HUDEP-2 (cell line): ENCODE results near the gene PITPNM2.
"Not testable (repeated sequence)": the region's sequence is repeated elsewhere in the genome, so short reads cannot be mapped to it uniquely, and the experiment has no call there.

Experiments used
- DNase-seq, 76 experiments: peaks; one replicate each; lab custom pipeline; 2025; ENCODE audit not compliant: unreplicated experiment in 76 of 76; lab: John Stamatoyannopoulos, UW

PITPNM2 gene

DNA sequence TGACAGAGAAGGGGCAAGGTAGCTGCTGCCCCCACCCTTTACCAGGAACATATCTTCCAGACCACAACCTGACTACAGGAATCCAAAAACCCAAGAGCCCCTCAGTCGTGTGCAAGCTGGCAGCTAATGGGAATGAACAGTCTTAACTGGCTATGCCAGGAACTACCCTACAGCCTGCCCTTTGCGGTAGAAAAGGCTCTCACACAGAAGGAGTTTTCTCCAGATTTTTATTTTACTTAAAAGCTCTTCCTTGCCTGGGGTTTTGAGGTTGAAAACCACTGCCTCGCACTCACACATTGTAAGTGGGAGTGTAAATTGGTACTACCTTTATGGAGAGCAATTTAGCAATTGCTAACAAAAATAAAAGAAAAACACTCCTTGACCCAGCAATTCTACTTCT is 28.3 kb downstream of the PITPNM2 start:
- no peak for DNase-seq

DNA sequence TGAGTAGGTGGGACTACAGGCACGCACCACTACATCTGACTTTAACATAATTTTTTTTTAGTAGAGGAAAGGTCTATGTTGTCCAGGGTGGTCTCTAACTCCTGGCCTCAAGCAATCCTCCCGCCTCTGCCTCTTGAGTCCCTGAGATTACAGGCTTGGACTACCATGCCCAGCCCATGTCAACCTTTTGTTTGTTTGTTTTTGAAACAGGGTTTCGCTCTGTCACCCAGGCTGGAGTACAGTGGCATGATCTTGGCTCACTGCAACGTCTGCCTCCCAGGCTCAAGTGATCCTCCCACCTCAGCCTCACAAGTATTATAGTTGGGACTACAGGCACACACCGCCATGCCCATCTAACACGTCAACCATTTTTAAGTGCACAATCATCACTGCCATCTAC is 29.2 kb downstream of the PITPNM2 start:
- DNase-seq: no peak

DNA sequence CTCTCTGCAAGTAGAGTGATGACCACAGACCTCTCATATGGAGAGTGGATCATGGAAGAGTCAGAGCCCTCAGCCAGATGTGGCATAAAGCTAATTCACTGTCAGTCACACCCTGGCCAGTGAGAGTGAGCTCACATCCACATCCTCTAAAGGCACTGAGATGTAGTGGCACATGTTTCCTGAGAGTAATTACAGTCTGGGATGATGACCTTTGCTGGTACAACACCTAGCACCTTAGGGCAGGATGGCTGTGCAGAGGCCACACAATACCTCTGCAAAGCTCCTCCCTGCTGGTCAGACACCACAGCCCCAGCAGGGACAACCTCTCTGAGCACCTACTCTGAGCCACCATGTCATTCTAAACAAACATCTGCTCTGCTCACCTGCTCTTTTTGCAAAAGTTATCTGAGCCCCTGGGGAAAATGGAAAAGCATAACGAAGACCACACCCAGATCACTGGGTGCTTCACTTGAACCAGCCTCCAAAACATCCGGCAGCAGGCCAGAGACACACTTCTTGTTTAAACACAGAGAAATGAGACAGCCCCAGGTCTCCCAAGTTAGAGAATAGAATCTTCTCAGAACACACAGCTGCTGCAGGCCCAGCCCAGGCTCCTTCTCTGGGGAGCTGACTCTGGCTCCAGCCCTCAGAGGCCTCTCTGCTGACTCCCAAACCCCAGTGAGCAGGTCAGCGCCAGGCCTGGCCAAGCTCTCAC is 30.3 kb downstream of the PITPNM2 start:
- DNase-seq: peak in 1 of 76 experiments; percentile 17

DNA sequence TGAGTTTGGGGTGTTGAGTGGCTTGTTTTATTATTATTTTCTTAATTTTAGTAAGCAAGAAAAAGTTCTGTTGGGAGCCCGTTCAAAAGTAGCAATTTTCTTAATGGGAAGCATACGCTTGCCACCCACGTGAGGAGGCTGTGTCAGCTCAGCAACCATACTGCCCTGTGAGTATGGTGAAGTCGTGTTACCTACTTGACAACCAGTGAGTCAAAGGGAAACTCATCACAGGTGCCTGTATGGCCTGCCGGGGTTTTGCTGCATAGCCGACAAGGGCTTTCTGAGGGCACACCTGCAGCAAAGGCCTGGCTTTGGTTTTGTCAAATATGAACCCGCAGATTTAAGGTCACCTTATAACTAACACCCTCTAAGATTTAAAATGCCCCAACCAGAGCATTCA is 31.1 kb downstream of the PITPNM2 start:
- DNase-seq: no peak

DNA sequence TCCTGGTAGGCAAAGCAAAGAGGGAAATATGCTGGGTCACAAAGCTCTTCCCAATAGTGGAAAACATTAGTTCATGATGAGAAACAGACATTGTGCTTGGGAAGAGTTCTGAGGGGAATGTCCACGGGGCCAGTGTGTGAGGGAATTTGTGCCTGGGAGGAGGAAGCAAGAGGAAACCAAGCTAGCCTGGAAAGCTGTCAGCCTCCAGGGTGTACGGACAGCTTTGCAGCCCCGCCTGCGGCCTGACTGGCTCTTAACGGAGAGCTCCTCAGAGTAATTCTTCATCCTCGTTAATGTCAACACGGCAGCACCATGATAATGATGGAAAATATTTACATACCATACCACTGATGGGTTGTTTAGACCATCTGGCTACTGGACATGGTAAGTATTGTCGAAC is 32.4 kb downstream of the PITPNM2 start:
- DNase-seq: no peak

DNA sequence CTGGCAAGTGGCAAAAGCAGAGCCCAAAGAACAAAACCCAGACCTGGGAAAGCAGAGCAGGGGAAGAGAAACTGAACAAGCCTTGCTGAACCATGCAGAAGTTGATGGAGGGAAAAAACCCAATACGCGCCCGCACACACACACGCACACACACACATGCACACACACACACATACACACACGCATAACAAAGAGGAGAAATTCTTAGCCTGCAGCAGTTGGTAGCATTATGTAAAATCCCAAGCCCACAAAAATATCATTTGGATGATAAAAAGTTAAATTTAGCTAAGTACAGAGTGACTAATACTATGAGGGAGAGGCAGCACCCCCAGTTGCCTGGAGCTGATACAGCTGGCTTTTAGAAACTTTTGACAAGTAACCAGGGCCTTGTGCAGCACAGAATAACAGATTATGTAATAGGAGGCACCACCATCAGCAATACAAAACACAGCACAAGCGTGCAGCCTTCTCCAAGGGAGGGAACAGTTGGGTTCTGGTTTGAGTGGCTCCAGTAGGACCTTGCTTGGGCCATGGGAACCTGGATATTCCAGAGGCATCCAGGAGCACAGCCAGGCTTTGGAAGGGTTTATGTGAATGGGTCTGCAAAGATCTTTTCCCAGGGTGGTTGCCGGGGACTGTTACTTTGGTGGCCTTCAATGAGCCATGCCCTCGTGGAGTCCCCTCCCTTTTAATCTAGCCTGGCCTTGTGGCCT is 35.3 kb downstream of the PITPNM2 start:
- DNase-seq: no peak

DNA sequence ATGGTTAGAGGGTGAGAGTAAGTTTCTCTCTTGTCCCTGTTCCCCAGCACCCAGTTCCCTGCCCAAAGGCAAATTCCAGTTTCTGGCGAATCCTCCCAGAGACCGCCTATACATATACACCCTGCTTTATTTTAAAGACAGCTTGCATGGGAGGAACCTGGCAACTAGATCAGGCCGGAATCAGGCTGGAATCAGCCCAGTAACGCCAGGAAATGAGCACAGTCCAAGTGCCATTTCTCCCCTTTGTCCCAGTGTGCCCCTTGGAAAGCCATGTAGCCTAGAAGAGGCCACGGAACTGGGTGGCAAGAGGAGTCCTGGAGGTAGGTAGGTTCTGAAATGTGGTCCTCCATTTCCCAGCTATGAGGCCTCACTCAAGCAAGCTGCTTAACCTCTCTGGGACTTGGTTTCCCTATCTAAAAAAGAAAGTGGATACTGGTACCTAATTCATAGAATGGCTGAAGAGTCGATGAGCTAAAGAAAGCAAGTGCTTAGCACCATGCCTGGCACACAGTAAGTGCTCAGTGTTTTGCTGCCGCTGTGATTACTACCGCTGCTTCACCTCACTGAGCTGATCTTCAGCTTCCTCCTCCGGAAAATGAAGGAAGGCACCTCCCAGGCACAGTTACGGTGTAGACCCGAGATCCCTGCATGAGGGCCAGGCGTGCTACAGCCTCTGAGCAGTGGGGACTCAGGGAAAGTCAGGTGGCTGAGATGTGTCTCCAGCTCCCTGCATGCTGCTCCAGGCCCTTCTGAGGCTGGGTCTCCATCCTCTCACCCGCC is 36.4 kb downstream of the PITPNM2 start:
- DNase-seq: no peak

DNA sequence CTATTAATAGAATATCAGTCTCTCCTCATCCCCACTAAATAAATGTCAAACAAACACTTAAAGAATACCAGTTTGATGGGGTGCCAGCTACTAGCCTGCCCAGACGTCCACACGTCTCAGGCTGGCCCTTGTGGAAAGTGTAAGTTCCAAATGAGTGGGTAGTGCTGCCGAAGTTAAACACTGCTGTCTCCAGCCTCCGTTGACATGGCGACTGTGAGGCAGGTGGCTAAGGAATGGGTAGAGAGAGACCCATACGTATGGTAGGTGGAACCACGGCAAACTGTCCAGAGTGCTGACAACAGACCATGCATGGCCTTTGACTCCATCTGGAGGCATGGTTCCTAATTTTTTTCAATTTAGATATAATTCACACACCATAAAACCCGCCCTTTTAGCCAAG is 37.9 kb downstream of the PITPNM2 start:
- DNase-seq: no peak

DNA sequence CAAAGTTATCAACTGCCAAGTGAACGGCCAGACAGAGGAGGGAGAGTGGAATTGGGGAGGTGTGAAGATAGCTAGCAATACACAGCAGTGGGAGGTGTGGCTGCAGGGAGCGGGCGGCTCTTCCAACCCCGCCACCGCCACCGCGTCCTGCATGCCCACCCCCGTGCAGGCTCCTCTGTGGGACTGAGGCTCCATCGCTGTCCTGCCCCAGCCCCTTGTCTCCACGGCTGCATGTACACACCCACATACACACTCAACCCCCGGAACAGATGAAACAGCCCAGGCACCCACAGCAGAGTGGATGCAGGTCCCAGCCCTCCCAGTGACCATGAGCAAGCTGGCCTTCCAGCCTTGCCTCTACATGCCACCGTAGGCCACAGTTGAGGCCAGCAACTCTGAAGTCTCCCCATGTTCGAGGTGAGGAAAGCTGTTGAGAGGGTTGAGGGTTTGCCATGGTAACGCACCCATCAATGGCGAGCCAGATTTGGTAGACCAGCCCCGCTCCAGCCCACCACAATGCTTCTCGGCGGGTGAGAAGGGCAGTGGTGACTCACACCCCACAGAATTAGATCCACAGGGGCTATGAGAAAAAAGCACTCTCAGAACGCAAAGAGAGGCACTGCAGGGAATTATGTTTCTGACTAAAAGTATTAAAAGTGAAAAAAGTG is 39.3 kb downstream of the PITPNM2 start:
- no peak for DNase-seq

DNA sequence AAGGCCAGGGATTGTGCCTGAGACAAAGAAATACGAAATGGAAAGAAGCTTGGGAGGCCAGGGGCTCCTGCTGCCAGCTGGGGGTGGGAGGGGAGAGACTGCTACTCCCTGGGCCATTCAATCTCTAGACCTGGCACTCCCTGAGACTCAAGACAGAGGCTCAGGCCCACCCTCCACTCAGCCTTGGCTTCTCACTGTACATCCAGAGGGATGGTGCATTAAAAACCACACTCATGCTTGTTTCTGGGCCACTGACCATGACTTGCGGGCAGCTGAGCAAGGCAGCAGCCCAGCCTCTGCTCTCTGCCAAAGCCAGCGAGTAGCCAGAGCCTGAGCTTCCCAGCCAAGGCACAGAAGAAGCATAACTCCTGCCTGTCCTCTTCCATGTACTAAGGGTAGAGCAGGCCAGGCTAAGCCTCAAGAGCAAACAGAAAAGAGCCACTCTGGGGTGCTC is 41.5 kb downstream of the PITPNM2 start:
- DNase-seq: no peak

DNA sequence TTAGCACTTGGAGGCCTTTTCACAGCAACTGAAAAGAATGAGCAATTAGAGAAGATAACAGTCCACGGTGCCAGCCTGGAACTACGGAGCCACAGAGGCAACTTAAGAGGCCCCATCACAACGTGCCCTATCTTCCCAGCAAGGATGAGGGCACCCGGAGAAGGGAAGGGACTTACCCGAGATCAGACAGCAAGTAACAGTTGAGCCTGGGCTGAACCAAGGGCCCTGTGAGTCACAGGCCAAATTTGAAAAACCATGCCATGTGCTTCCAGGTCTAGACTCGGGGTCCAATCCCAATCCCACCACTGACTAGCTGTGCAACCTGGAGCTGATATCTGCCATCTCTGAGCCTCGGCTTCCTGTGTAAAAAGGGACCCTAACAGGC is 42.2 kb downstream of the PITPNM2 start:
- no peak for DNase-seq

DNA sequence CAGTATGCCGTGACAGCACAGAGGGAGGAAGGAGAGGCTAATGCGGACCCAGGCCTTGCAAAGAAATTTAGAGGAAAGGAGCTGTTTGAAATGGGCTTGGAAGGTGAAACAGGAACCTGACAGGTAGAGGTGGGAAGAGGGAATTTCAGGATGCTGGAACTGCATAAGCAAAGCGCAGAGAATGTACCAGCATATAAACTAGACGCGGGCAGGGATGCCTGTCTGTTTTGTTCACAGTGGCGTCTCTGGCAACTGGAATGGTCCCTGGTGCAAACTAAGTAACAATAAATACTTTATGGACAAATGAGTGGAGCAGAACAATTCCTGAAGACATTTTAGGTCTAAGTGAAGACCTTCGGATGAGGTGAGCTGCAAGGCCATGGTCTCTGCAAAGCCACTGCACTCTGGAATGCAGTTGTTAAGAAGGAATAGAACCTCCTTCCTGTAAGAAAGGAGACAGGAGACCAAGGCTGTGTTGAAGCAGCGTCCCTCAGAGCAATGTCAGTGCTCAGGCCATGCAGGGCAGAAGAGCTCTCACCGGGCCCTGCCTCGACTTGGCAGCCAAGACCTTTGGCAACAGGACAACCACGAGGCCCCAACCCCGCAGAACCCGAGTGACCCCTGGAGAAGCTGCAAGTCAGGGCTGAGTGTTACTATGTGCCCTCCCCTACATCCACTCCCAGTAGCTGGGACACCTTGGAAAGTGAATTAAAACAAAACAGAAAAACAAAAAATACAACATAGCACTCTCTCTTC is 42.8 kb downstream of the PITPNM2 start:
- no peak for DNase-seq

DNA sequence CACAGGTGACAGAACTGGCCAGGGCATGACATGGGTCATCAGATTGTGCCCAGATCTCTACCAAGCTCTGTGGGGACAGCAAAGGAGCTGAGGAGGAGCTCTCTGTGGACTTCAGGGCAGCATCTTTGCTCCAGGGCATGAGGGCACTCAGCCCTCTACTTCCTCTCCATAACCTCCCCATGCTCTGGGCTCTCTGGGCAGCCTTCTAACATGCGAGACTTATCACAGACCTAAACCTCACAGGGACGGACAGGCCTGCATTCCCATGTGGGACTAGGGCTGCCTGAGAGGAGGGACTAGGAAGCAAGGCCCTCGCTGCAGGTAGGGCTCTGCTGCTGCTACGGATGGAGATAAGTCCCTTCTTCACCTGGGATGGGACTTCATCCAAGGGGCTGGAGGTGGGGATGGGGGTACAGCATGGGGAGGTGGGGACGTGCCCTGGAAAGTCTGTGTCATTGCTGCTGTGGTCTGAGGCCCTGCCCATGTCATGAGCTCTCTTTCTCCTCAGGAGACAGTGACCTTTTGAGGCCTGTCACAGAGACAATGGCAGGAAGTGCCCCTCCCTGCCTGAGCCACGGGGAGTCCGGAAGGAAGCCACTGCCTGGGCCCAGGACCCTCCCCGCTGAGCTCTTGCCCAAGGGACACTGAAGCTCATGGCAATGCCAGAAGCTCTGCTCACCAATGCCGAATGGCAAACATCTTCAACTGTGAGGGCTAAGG is 44.1 kb downstream of the PITPNM2 start:
- peak in 18 of 76 experiments; percentile 8 to 59 (median 23) for DNase-seq

DNA sequence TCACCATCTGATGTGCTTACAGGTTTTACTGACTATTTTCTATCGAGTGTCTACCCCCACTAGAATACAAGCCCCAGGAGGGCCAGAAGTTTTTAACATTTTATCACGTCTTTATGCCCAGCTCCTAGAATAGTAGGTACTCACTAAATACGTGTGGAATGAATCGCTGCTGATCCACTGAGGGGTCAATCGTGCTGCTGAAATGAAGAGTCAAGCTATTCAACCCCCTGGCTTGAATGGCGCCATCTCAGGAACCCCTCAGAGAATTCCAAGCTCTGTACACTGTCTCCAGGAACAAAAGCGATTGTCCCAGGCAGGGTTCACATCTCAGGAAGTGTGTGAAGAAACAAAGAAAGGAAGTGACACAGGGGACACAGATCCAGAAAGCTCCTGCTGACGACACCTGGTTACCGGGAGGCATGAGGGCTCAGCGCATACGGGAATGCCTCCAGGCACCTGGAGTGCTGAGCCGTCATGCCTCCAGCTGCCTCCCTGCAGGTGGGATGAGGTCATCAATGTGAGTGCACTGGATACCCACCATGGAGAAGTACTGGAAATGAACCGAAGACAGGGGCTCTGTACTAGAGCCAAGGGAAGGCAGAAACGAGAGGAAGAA is 45.6 kb downstream of the PITPNM2 start:
- DNase-seq: no peak

DNA sequence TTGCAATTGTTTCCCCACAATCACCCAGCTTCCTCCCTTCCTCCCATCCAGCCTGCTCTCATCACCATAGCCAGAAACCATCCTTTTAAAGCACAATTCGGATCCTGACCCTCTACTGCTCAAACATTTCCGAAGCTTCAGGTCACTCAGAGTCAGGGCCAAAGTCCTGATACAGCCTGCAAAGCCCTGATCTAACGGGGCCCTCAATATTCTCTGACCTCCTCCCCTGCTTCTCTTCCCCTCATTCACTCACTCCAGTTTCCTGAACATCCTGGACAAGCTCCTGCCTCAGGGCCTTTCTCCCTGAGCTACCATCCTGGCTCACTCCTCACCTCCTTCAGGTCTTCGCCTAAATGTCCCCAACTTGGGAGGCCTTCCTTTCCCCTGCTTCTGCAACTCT is 46.1 kb downstream of the PITPNM2 start:
- no peak for DNase-seq

DNA sequence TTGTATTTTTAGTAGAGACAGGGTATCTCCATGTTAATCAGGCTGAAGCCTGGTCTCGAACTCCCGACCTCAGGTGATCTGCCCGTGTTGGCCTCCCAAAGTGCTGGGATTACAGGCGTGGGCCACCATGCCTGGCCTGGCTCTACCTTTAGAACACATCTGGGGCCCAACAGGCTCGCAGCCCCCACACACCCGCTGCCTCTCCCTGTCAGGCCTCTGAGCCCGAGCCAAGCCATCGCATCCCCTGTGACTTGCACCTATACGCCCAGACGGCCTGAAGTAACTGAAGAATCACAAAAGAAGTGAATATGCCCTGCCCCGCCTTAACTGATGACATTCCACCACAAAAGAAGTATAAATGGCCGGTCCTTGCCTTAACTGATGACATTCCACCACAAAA is 46.8 kb downstream of the PITPNM2 start:
- not testable (repeated sequence) for DNase-seq

DNA sequence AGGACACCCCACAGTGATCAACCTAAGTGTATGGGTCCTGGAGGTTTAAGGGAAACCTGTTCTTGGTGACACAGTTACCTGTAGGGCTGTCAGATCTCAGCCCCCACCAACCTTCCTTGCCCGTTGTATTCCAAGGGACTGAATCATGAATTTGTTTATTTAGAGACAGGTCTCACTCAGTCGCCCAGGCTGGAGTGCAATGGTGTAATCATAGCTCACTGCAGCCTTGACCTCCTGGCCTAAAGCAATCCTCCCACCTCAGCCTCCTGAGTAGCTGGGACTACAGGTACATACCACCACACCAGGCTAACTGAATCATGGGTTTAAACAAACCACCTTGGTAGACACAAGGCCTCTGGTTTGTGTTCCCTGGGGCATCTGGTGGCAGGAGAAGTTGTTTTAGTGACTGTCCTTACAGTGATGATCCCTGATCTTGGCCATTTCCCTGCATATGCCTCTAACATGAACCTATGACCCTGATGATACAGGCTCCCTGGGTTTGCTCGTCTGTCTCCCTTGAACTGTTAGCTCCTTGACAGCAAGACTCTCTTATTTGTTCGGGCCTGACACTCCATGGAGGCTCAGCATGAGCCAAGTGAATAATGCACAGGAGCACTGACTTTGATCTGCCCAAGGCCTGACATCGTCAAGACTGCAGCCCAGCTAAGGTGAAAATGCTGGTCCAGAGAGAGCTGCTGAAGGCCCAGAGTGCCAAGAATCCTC is 47.9 kb downstream of the PITPNM2 start:
- DNase-seq: no peak

DNA sequence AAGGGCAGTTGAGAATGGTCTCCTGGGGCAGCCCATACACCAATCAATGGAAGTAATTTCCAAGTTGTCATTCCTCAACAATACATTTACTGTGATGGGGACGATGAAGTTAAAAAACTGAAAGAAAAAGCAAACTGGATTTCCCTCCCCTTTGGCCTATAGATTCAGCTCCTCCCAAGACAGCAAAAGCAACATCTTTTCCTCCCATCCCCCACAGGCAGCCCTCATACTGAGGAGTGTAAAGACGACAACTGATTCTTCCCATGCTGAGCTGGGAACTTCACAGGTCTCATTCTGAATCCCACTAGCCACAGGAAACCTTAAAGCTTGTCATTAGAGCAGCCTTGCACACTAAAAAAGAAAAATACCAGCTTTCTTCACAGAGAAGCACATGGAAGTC is 48.5 kb downstream of the PITPNM2 start:
- no peak for DNase-seq

DNA sequence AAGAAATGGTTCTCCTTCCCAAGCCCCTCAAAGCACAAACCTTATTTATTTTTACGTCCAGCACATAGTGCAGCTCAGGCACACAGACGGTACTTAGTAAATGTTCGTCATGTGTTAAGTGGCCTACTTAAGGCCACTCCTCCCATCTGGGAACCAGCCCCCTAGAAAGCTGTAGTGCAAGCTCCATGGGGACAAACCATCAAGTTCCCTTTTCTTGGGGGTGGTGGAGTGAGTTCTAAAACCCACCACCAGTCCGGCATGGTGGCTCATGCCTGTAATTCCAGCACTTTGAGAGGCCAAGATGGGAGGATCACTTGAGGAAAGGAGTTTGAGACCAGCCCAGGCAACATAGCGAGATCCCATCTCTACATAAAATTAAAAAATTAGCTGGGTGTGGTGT is 49.4 kb downstream of the PITPNM2 start:
- no peak for DNase-seq
